Large intestine (tissue), 12 donors: ENCODE measurements around the gene KRTAP5-10. TPM values are rescaled to one million over a fixed set of nuclear protein-coding genes. Genes with fewer than 3 reads are reported as not detected.
A peak's percentile ranks its signal among the peaks of the same experiment; 100 is the strongest.
"Not testable (repeated sequence)": the region's sequence is repeated elsewhere in the genome, so short reads cannot be mapped to it uniquely, and the experiment has no call there.

Source experiments
- DNase-seq, 2 donors: peaks; one replicate each; pipeline versions ENCODE4 v3.0.0 to v3.0.0-alpha.2; 2013
- H3K27ac ChIP-seq: one replicate; pipeline ENCODE4 v1.5.1; 2013; ENCODE audit warnings: low read length
- H3K27me3 ChIP-seq: 2 replicates; pipeline ENCODE4 v1.6.1; 2013; ENCODE audit warnings: low read length; ENCODE audit not compliant: control insufficient read depth, insufficient read depth
- H3K36me3 ChIP-seq: 2 replicates; pipeline ENCODE4 v1.6.1; 2013; ENCODE audit warnings: low read length; ENCODE audit not compliant: control insufficient read depth, insufficient read depth
- H3K4me1 ChIP-seq: one replicate; pipeline ENCODE4 v1.6.1; 2013; ENCODE audit warnings: low read length; ENCODE audit not compliant: control insufficient read depth, insufficient read depth
- H3K4me3 ChIP-seq: one replicate; pipeline ENCODE4 v1.5.1; 2013; ENCODE audit warnings: low read length
- H3K9me3 ChIP-seq: one replicate; pipeline ENCODE4 v1.6.1; 2013; ENCODE audit warnings: mild to moderate bottlenecking, low read depth, low read length, moderate library complexity; ENCODE audit not compliant: control insufficient read depth
- WGBS: methylation state at CpG from one replicate; pipeline ENCODE4 v1.1.5; 2013; ENCODE audit warnings: low lambda C conversion rate; ENCODE audit not compliant: insufficient coverage; 5-methylcytosine and 5-hydroxymethylcytosine counted together
- long read RNA-seq, 11 donors: transcript quantifications; one replicate each; lab custom pipeline, GENCODE V29; 2026
- polyA plus RNA-seq: library from polyadenylated mRNA; unstranded; fragments of 120-200 nt; gene quantifications from one replicate; pipeline ENCODE4 v1.2.1, GENCODE V29; 2013

Gene KRTAP5-10, protein sequence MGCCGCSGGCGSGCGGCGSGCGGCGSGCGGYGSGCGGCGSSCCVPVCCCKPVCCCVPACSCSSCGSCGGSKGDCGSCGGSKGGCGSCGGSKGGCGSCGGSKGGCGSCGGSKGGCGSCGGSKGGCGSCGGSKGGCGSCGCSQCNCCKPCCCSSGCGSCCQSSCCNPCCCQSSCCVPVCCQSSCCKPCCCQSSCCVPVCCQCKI
- 0.19 TPM for polyA plus RNA-seq
- long read RNA-seq, donor 1: 0 reads
- long read RNA-seq, donor 2, partial matches to known transcripts: 0 of 1 reads
- long read RNA-seq, donor 2, other reads (novel, unspliced or antisense): 0 of 1 reads
- long read RNA-seq, donor 3: 0 reads
- long read RNA-seq, donor 4: 0 reads
- long read RNA-seq, donor 5: 0 reads
- long read RNA-seq, donor 6: 0 reads
- long read RNA-seq, donor 7: 0 reads
- long read RNA-seq, donor 8: 0 reads
- long read RNA-seq, donor 9: 0 reads
- long read RNA-seq, donor 10: 0 reads
- long read RNA-seq, donor 11: 0 reads

DNA sequence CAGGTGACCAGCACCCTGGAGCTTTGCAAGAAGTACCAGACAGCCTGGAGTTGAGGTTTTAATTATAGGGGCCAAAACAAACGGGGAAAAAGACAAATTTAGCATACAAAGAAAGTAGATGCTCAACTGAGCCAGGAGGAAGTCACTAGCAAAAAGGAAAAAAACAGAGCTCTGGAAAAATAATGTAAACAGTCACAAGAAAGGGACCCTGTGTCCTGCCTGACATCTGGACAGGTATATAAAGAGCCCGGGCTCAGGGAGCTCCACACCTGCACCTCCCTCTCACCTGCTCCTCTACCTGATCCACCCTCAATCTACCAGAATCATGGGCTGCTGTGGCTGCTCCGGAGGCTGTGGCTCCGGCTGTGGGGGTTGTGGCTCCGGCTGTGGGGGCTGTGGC is at the start of gene KRTAP5-10:
Gene KRTAP5-10, plus strand, starts transcription at position 301 of the 400 bp plus-strand sequence. Its CDS starts 25 bp downstream, at position 326.
- no peak for DNase-seq
- no peaks in the 10 kb centered on the region for H3K27me3 ChIP-seq
- no CpG with 5 or more reads among the region's 5 CpGs for WGBS

DNA sequence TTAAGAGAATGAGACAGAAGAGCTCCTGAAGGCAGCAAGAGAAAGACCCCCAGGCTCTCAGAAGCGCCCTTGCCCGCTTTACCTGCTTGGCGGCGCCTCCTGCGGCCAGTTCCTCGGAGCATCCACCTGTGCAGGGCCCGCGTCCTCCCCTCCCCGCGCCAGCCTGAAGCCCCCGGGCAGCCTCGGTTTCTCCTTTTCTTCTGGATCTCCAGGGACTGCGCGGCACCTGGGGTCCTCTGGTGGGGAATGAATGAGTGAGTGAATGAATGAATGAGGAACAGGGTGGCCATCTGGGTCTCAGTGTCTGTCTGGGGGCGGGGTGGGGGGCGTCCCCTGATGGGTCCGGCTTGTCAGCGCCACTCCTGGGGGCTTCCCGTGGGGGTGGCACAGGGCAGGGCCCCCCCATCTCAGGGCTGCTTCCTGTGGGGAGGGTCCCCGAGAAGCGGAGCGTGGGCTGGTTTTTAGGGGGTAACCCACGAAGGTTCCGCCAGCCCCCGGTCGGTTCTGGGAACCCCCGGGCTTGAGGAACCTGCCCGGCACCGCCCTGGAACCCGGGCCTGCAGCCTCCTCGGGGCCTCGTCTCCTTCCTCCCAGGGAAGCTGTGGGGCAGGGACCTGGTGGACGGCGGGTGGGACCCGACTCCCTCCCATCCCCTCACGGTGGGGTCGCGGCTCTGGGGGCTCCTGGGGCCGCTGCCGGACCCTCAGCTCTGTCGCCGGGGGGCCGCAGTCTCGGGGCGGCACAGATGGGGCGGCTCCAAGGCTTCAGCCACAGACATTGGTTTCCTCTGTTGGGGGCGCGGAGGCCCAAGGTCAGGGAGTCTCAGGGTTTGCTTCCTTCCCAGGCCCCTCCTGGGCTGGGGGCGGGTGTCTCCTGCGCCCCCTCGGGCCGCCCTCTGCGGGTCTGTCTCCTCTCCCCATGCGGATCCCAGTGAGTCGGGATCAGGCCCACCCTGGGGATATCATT is 46.6 kb upstream of the KRTAP5-10 start:
- no CpG with 5 or more reads among the region's 55 CpGs for whole genome bisulfite sequencing
- no peak for DNase-seq
- no peaks in the 10 kb centered on the region for H3K27me3 ChIP-seq
- no peaks in the 10 kb centered on the region for H3K36me3 ChIP-seq
- H3K27ac ChIP-seq: no peak overlapping the region
- H3K9me3 ChIP-seq: no peaks in the 10 kb centered on the region
- no peak overlapping the region for H3K4me3 ChIP-seq
- H3K4me1 ChIP-seq: no peaks in the 10 kb centered on the region

More for the DNA sequence above, at the start of gene KRTAP5-10:
- no peak within 1 kb of the TSS for H3K27ac ChIP-seq
- H3K4me3 ChIP-seq: no peak within 1 kb of the TSS
- H3K4me1 ChIP-seq: no peaks in the 10 kb centered on the region
- H3K36me3 ChIP-seq: no peaks in the 10 kb centered on the region
- no peaks in the 10 kb centered on the region for H3K9me3 ChIP-seq

DNA sequence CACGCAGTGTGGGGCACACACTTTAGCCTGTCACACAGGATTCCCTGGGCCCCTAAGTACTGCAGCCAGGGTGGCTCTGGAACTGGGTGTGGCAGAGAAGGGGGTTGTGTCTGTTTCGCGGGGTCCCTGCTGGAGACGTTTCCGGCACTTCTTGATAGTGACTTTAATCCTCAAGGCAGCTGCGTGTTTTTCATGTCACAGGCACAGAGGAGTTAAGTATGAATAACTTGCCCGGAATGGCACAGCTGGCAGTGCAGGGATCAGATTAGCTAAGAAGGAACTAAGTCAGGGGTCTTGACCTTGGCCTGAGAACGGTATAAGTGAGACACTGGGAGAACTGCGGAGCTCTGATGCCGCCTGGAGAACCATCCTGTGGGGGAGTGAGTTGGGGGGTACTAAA is 45.8 kb upstream of the KRTAP5-10 start:
- H3K4me3 ChIP-seq: no peak overlapping the region
- H3K36me3 ChIP-seq: no peaks in the 10 kb centered on the region
- H3K27ac ChIP-seq: no peak overlapping the region
- no peak for DNase-seq
- H3K27me3 ChIP-seq: no peaks in the 10 kb centered on the region
- no CpG with 5 or more reads among the region's 10 CpGs for WGBS
- no peaks in the 10 kb centered on the region for H3K9me3 ChIP-seq
- H3K4me1 ChIP-seq: no peaks in the 10 kb centered on the region

DNA sequence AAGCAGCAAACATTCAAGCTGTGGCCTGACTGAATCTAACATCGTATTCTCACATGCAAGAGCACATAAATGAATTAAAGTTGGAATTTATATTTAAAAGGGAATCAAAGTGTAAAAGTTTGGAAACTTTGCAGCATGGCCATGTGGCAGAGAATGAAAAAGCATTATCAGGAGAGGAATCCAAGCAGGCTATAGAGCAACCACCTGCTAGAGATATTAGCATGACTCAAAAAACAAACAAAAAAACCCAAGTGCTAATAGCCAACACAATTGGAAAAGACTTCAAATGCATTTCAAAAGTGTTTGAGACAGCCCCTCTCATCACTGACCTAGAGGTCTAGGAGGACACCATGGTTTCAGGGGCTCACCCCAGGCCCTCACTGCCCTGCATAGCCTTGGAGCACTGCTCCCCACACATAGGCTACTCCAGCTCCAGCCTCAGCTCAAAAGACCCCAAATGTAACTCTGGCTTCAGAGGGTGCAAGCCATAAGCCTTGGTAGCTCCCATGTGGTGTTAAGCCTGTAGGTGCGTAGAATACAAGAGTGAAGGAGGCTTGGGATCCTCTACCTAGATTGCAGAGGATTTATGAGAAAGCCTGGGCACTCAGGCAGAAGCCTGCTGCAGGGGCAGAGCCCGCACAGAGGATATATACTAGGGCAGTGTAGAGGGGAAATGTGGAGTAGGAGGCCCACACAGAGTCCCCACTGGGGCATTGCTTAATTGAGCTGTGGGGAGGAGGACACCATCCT is 40.0 kb upstream of the KRTAP5-10 start:
- no CpG with 5 or more reads among the region's 3 CpGs for WGBS
- no peak for DNase-seq

DNA sequence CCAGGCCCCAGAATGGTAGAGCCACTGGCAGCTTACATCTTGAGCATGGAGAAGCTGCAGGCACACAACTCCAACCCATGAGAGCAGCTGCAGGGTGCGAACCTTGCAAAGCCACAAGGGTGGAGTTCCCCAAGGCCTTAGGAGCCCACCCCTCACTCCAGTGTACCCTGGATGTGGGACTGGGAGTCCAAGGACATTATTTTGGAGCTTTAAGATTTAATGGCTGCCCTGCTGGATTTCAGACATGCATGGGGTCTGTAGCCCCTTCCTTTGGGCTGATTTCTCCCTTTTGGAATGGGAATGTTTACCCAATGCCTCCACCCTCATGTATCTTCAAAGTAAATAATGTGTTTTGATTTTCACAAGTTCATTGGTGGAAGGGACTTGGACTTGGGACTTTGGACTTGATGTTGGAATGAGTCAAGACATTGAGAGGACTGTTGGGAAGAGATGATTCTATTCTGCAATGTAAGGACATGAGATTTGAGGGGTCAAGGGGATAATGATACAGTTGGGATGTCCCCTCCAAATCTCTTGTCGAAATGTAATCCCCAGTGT is 39.3 kb upstream of the KRTAP5-10 start:
- H3K27me3 ChIP-seq: no peaks in the 10 kb centered on the region
- H3K9me3 ChIP-seq: no peaks in the 10 kb centered on the region
- no CpG with 5 or more reads among the region's 2 CpGs for WGBS
- peaks cover 7% of the 10 kb centered on the region for H3K4me1 ChIP-seq
- DNase-seq: peak; percentile 45 to 78
- H3K36me3 ChIP-seq: no peaks in the 10 kb centered on the region
- H3K4me3 ChIP-seq: no peak overlapping the region
- H3K27ac ChIP-seq: no peak overlapping the region

More for the DNA sequence above, 40.0 kb upstream of the KRTAP5-10 start:
- Histone ChIP-seq H3K4me3 (no peak overlapping the region), H3K36me3 (no peaks in the 10 kb centered on the region), H3K9me3 (no peaks in the 10 kb centered on the region), H3K27ac (no peak overlapping the region), H3K27me3 (no peaks in the 10 kb centered on the region), H3K4me1 (peaks cover 7% of the 10 kb centered on the region)

DNA sequence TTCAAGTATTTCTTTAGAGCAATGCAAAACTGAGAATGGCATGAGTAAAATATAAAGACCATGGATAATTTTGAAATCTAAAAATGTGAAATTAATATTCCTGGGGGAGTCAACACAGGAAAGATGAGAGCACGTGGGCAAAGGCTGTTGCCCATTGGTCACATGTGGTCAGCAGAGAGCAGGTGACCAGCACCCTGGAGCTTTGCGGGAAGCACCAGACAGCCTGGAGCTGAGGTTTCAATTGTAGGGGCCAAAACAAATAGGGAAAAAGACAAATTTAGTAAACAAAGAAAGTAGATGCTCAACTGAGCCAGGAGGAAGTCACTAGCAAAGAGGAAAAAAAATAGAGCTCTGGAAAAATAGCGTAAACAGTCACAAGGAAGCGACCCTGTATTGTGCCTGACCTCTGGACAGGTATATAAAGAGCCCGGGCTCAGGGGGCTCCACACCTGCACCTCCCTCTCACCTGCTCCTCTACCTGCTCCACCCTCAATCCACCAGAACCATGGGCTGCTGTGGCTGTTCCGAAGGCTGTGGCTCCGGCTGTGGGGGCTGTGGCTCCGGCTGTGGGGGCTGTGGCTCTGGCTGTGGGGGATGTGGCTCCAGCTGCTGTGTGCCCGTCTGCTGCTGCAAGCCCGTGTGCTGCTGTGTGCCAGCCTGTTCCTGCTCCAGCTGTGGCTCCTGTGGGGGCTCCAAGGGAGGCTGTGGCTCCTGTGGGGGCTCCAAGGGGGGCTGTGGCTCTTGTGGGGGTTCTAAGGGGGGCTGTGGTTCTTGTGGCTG is 38.4 kb upstream of the KRTAP5-10 start, which contains the start of gene KRTAP5-7:
Gene KRTAP5-7, plus strand, starts transcription at position 472 of the 780 bp plus-strand sequence. Its CDS starts 34 bp downstream, at position 506.
- H3K4me1 ChIP-seq, H3K36me3 ChIP-seq, H3K27ac ChIP-seq, H3K9me3 ChIP-seq, H3K4me3 ChIP-seq, H3K27me3 ChIP-seq: not testable (repeated sequence)
- 51% methylated on average over 3 of the region's 10 CpGs for WGBS
- peak in 1 of 2 donors; percentile 16 for DNase-seq

DNA sequence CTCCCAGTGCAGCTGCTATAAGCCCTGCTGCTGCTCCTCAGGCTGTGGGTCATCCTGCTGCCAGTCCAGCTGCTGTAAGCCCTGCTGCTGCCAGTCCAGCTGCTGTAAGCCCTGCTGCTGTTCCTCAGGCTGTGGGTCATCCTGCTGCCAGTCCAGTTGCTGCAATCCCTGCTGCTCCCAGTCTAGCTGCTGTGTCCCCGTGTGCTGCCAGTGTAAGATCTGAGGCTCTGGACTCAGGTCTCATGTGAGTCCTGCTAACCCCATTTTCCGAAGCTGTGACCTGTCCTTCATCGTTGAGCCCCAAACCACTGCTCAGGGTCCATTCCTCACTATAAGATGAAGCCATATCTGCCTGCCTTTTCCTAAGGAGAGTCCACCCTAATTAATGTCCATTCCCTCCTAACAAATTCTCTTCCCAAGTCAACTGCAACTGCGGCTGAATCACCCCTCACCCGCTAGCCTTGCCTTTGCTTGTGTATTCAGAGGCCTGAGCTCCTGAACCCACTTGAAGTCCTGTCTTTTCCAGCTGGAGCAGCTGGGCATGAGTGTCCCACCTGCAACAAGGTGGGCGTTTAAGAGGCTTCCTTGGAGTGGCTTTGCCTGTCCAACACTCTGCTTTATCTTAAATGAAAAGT is 37.7 kb upstream of the KRTAP5-10 start:
- no peak overlapping the region for H3K4me3 ChIP-seq
- no peak for DNase-seq
- no peaks in the 10 kb centered on the region for H3K36me3 ChIP-seq
- no CpG with 5 or more reads among the region's 6 CpGs for WGBS
- H3K4me1 ChIP-seq: peaks cover 7% of the 10 kb centered on the region
- no peaks in the 10 kb centered on the region for H3K27me3 ChIP-seq
- H3K27ac ChIP-seq: no peak overlapping the region
- no peaks in the 10 kb centered on the region for H3K9me3 ChIP-seq

DNA sequence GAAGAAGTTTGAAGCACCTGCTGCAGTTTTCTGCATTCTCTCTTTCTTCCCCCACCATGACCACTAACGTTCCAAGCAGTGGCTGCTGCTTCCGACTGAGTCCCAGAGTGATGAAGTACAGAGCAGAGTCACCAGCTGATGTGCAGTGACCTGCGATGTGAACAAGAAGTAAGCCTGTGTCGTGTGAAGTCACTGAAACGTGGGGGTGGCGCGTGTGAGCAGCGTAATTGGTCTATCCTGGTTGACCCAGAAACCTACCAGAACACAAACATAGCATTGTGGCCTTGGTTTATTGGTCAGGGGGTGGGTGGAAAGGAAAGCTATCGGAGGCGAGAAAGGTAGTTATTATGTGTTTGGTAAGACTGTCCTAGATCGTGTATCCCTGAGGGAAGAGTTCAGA is 34.8 kb upstream of the KRTAP5-10 start:
- H3K4me3 ChIP-seq: no peak overlapping the region
- 80% methylated on average over 2 of the region's 11 CpGs for WGBS

More for the DNA sequence above, 34.8 kb upstream of the KRTAP5-10 start:
- H3K27me3 ChIP-seq: no peaks in the 10 kb centered on the region
- no peaks in the 10 kb centered on the region for H3K9me3 ChIP-seq
- no peak overlapping the region for H3K27ac ChIP-seq
- H3K4me1 ChIP-seq: peaks cover 8% of the 10 kb centered on the region
- no peak for DNase-seq
- no peaks in the 10 kb centered on the region for H3K36me3 ChIP-seq
